PC-3 (cell line): Measurements from ENCODE around the gene EEIG1.

Experiments
- EZH2 ChIP-seq: fragments of 300-600 bp; sonication (generic); IDR thresholded peaks from one replicate; pipeline ENCODE4 v1.6.1; 2017; ENCODE audit warnings: antibody characterized with exemption, mild to moderate bottlenecking, low read length; ENCODE audit not compliant: unreplicated experiment
- EZH2phosphoT487 ChIP-seq: fragments of 300-600 bp; sonication (generic); IDR thresholded peaks from 2 replicates; pipeline ENCODE4 v1.6.1; 2018; ENCODE audit warnings: mild to moderate bottlenecking, antibody characterized with exemption, low read length, borderline replicate concordance
- TF ChIP-seq, protein P1 (sequence below): fragments of 300-600 bp; sonication (generic); conservative IDR thresholded peaks from 2 replicates; pipeline ENCODE4 v1.5.1; 2017; ENCODE audit warnings: antibody characterized with exemption, low read depth, mild to moderate bottlenecking, low read length

DNA sequence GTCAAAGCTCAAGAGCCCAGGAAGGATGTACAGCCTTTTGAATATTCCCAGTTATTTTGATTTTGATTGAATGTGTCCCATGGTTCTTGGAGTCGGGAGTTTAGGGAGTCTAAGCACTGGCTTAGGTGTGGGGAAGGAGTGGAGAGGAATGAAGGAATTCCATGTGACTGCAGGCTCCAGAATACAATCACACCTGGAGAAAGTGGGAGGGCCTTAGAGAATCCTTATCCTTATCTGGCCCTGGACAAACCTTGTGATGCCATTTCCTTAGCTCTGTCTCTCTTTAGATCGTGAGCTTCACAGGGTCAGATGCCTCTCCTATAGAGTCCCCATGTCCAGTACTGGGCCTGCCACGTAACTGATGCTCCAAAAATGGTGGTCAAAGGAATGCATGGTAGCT is 4.2 kb upstream of the EEIG1 start:
- no peak for TF ChIP-seq EZH2
- TF ChIP-seq, protein P1, sequence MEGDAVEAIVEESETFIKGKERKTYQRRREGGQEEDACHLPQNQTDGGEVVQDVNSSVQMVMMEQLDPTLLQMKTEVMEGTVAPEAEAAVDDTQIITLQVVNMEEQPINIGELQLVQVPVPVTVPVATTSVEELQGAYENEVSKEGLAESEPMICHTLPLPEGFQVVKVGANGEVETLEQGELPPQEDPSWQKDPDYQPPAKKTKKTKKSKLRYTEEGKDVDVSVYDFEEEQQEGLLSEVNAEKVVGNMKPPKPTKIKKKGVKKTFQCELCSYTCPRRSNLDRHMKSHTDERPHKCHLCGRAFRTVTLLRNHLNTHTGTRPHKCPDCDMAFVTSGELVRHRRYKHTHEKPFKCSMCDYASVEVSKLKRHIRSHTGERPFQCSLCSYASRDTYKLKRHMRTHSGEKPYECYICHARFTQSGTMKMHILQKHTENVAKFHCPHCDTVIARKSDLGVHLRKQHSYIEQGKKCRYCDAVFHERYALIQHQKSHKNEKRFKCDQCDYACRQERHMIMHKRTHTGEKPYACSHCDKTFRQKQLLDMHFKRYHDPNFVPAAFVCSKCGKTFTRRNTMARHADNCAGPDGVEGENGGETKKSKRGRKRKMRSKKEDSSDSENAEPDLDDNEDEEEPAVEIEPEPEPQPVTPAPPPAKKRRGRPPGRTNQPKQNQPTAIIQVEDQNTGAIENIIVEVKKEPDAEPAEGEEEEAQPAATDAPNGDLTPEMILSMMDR: no peak
- no peak for TF ChIP-seq EZH2phosphoT487
